GM12873 (cell line): ENCODE data around the gene TMOD2.

Experiments
- CTCF ChIP-seq: IDR thresholded peaks from 2 replicates; pipeline ENCODE4 v1.5.1; 2012; ENCODE audit warnings: low read depth, mild to moderate bottlenecking, moderate library complexity, low read length, control low read depth; ENCODE audit not compliant: insufficient read depth; ENCODE audit errors: missing control alignments

TMOD2 gene

GRCh38 chr15:51793521-51794305 lies 42.3 kb downstream of the TMOD2 start:
- TF ChIP-seq CTCF: no peak

DNA sequence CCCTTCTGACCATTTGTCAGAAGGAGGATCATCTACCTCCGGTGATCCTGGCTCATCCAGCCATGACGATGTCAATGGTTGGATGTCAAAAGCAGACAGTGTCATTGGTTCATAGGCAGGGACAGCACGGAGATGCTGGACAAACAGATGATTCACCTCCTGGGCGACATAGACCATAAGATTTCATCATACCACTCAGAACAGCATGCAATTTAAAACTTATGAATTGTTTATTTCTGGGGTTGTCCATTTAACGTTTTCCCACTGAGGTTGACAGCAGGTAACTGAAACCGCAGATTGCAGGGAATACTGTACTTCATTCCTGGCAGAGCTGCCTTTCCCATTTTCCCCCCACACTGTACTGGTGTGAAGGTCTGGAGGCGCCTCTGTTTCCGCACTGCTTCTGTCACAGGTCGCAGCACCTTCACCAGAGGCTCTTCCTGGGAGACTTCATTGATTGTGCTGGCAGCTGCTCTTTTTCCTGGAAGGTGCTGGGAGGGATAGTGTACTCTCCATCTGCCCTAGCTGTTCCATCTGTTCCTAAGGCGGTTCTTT lies 45.5 kb downstream of the TMOD2 start:
- TF ChIP-seq CTCF: no peak

GRCh38 chr15:51798281-51798680 lies 46.9 kb downstream of the TMOD2 start:
- no peak for TF ChIP-seq CTCF

- TF ChIP-seq CTCF: no peak
Measured at GRCh38 chr15:51799282-51800252, 48.2 kb downstream of the TMOD2 start.

- peak; percentile 71 for TF ChIP-seq CTCF
Measured at GRCh38 chr15:51801391-51801835, 50.0 kb downstream of the TMOD2 start.

- TF ChIP-seq CTCF: no peak
Measured at GRCh38 chr15:51802593-51802992, 51.2 kb downstream of the TMOD2 start.

DNA sequence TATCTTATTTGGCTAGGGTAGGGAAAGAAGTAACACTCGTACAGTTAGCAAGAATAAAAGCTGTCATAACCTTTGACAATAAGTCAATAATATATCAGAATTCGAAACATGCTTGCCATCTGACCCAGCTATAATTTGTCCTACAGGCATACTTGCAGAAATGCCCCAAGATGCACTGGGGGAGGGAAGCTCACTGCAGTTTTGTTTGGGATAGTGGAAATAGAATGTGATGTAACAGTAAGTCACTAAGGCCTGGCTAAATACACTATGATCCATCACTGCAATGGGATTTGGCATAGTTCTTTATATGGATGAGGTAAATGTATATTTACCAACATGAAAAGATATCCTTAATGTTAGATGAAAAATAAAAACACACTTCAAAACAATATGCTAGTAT lies 52.6 kb downstream of the TMOD2 start:
- no peak for TF ChIP-seq CTCF
